ENCODE measurements around the gene PYGO1.
"Not testable (repeated sequence)": the region's sequence is repeated elsewhere in the genome, so short reads cannot be mapped to it uniquely, and the experiment has no call there.

The PYGO1 gene

DNA sequence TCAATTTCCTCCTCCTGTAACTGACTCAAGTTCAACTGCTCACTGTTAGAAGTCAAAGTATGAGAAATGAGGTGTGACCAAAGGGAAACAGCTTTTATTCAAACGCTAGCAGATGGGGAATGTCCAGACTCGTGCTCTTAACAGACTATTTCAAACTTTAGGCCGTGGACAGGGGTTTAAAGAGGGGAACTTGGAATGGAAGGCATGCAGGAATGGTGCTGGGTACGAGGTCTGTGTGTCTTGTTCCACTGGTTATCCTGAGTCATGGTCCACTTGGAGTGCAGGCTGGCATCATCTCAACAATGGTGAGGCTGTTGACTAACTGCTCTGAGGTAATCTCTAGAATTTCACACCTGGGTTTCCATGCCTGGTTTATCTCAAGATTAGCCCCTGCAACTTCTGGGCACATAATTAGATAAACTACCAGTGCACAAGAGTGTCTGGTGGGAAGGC is 57.3 kb downstream of the PYGO1 start:
- Mint-ChIP-seq H3K27ac (no peak overlapping the region), H3K27me3 (peaks cover 11% of the 10 kb centered on the region), H3K9me3 (no peaks in the 10 kb centered on the region), H3K4me1 (peaks cover 13% of the 10 kb centered on the region), H3K36me3 (no peaks in the 10 kb centered on the region), H3K4me3 (no peak overlapping the region)
- ATAC-seq: no peak

DNA sequence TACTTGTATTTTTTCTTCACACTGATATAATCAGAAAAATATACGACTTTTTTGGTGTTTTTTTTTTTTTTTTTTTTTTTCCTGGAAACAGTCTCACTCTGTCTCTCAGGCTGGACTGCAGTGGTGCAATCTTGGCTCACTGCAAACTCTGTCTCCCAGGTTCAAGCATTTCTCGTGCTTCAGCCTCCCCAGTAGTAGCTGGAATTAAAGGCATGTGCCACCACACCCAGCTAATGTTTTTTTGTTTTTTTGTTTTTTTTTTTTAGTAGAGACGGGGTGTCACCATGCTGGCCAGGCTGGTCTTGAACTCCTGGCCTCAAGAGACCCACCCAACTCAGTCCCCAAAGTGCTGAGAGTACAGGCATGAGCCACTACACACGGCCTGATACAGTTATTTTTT is 59.3 kb downstream of the PYGO1 start:
- Mint-ChIP-seq H3K9me3 (no peaks in the 10 kb centered on the region), H3K27ac (no peak overlapping the region), H3K36me3 (no peaks in the 10 kb centered on the region), H3K4me3 (no peak overlapping the region), H3K27me3 (peaks cover 28% of the 10 kb centered on the region), H3K4me1 (peaks cover 6% of the 10 kb centered on the region)
- ATAC-seq: no peak

DNA sequence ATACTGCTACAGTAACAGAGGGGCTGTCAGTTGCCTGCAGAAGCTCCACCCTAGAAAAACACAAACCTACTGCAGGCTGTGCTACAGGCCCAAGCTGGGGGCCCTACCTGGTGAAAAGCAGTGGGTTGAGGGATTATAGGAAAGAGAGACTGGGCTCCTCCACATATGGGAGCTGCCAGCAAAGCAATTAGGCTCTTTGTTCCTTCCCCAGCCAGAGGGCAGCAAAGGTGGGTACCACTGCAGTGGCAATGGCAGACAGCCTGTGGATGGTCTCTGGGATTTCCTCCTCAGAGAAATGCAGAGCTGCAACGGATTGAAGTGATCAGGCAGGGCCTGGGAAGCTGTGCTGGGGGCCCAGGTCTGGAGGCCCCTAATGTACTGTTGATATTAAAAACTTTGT is 61.0 kb downstream of the PYGO1 start:
- H3K36me3 Mint-ChIP-seq: no peaks in the 10 kb centered on the region
- no peak overlapping the region for H3K27ac Mint-ChIP-seq
- peaks cover 6% of the 10 kb centered on the region for H3K4me1 Mint-ChIP-seq
- ATAC-seq: no peak
- H3K9me3 Mint-ChIP-seq: no peaks in the 10 kb centered on the region
- peaks cover 44% of the 10 kb centered on the region for H3K27me3 Mint-ChIP-seq
- H3K4me3 Mint-ChIP-seq: no peak overlapping the region

DNA sequence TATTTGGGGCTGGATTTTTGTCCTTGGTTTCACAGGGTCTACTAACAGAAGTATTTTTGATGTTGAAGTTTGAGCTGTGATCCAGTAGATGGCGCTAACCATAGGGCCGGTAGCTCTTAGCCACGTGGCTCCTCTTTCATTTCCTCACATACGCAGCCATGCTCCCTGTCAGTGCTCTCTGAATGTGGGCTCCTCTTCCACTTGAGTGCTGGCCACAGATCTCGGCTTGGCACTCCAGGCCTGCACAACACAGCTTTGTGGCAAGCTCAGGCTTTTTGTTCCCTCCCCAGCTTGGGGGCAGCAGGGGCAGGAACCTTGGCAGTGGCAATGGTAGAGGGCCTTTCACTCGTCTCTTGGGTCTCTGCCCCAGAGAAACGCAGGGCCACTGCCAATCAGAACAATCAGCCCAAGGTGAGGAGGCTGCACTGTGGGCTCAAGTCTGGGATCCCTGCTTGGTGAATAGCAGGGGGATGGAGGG is 61.5 kb downstream of the PYGO1 start:
- Mint-ChIP-seq H3K36me3 (no peaks in the 10 kb centered on the region), H3K9me3 (no peaks in the 10 kb centered on the region), H3K27ac (no peak overlapping the region)

DNA sequence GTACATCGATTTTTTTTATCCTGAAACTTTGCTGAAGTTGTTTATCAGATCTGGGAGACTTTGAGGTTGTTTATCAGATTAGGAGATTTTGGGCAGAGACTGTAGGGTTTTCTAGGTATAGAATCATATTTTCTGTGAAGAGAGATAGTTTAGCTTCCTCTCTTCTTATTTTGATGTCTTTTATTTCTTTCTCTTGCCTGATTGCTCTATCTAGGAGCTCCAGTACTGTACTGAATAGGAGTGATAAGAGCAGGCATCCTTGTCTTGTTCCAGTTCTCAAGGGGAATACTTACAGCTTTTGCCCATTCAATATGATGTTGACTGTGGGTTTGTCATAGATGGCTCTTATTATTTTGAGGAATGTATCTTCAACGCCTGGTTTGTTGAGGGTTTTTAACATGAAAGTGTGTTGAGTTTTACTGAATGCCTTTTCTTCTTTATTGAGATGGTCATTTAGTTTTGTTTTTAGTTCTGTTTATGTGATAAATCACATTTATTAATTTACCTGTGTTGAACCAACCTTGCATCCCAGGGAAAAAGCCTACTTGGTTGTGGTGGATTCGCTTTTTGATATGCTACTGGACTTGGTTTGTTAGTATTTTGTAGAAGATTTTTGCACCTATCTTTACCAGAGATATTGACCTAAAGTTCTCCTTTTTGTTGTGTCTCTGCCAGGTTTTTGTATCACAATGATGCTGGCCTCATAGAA is 65.2 kb downstream of the PYGO1 start:
- no peak overlapping the region for H3K27ac Mint-ChIP-seq
- no peaks in the 10 kb centered on the region for H3K9me3 Mint-ChIP-seq
- no peak overlapping the region for H3K4me3 Mint-ChIP-seq
- H3K36me3 Mint-ChIP-seq: no peaks in the 10 kb centered on the region
- H3K4me1 Mint-ChIP-seq: peaks cover 6% of the 10 kb centered on the region
- peaks cover 50% of the 10 kb centered on the region for H3K27me3 Mint-ChIP-seq
- no peak for ATAC-seq

More for the DNA sequence above, 61.5 kb downstream of the PYGO1 start:
- Mint-ChIP-seq H3K27me3 (peaks cover 44% of the 10 kb centered on the region), H3K4me3 (no peak overlapping the region), H3K4me1 (peaks cover 6% of the 10 kb centered on the region)
- no peak for ATAC-seq

DNA sequence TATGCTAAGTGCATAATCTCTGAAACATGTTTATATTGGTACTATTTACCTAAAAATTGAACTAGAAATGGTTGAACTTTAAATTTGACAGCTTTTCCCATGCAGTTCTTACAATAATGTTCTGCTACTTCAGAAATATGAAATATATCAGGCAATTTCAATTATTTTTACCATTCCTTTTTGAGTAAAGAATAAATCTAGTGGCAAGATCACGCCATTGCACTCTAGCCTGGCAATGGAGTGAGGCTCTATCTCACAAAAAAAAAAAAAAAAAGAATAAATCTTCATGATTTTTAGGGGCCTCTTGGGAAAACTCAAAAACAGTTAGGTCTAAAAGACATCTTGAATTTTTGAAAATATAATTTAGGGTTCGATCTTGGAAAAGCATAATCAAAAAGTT is 69.5 kb downstream of the PYGO1 start:
- Mint-ChIP-seq H3K27me3 (peaks cover 24% of the 10 kb centered on the region), H3K27ac (no peak overlapping the region), H3K9me3 (no peaks in the 10 kb centered on the region), H3K4me1 (no peaks in the 10 kb centered on the region), H3K36me3 (no peaks in the 10 kb centered on the region), H3K4me3 (no peak overlapping the region)
- ATAC-seq: no peak

DNA sequence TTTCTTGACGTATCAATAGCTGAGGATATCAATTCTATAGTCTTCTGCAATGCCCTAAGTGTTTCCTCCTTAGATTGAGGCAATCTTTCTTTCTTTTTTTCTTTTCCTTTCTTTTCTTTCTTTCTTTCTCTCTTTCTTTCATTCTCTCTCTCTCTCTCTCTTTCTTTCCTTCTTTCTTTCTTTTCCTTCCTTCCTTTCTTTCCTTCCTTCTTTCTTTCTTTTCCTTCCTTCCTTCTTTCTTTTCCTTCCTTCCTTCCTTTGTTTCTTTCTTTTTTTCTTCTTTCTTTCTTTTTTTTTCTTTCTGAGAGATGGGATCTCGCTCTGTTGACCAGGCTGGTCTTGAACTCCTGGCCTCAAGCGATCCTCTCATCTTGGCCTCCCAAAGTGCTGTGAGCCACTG is 70.1 kb downstream of the PYGO1 start:
- no peaks in the 10 kb centered on the region for H3K36me3 Mint-ChIP-seq
- no peak overlapping the region for H3K27ac Mint-ChIP-seq
- no peaks in the 10 kb centered on the region for H3K9me3 Mint-ChIP-seq
- no peaks in the 10 kb centered on the region for H3K4me1 Mint-ChIP-seq
- no peak overlapping the region for H3K4me3 Mint-ChIP-seq
- peaks cover 17% of the 10 kb centered on the region for H3K27me3 Mint-ChIP-seq
- no peak for ATAC-seq

DNA sequence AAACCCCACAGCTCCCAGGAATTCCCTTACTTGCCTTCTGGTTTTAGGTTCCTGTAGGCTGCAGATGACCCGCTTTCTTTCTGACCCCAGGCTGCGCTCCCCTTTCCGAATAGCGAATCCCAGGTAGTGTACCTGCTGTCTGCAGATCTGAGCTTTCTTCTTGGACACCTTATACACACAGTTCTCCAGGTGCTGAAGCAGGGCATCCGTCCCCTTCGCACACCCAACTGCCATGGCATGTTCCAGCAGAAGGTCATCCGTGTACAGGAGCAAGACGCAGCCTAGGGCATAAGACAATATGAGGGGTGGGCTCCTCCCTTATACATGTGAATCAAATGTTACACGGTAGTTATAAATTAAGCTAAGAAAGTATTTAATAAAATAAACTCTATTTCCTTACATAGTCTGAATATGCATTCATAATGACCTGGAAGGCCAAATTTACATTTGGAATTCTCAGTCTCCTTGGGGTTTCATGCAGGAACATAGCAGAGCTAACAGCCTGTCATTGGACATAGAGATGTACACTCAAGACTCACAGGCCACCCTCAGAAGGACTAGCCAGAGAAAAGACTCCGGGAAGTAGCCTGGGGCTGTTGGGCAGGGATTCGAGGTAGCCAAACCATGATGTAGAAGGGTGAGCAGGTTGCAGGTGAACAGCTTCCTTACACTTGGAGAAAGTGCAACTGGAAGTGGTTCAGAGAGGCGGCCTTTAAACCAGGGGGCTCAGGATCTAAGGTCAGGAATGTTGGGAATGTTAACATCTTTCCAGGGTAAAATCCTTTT is 72.0 kb downstream of the PYGO1 start:
- no peaks in the 10 kb centered on the region for H3K36me3 Mint-ChIP-seq
- no peak for ATAC-seq
- H3K4me1 Mint-ChIP-seq: no peaks in the 10 kb centered on the region
- H3K27ac Mint-ChIP-seq: no peak overlapping the region
- H3K9me3 Mint-ChIP-seq: no peaks in the 10 kb centered on the region
- no peak overlapping the region for H3K4me3 Mint-ChIP-seq
- peaks cover 10% of the 10 kb centered on the region for H3K27me3 Mint-ChIP-seq

DNA sequence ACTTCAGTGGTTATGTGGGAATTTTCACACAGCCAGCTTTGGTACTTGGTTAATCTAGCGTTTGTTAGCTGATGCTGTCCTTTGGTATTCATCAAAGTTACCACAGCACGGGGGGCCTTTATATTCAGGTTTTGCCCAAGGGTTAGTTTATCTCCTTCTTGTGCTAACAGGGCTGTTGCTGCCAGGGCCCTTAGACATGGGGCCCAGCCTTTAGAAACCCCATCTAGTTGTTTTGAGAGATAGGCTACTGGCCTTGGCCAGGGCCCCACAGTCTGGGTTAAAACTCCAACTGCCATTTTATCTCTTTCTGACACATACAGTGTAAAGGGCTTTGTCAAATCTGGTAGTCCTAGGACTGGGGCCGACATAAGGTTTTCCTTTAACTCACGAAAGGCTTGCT is 72.7 kb downstream of the PYGO1 start:
- no peaks in the 10 kb centered on the region for H3K4me1 Mint-ChIP-seq
- no peak for ATAC-seq
- no peak overlapping the region for H3K27ac Mint-ChIP-seq
- no peak overlapping the region for H3K4me3 Mint-ChIP-seq
- H3K36me3 Mint-ChIP-seq: no peaks in the 10 kb centered on the region
- H3K9me3 Mint-ChIP-seq: no peaks in the 10 kb centered on the region
- H3K27me3 Mint-ChIP-seq: peaks cover 10% of the 10 kb centered on the region

DNA sequence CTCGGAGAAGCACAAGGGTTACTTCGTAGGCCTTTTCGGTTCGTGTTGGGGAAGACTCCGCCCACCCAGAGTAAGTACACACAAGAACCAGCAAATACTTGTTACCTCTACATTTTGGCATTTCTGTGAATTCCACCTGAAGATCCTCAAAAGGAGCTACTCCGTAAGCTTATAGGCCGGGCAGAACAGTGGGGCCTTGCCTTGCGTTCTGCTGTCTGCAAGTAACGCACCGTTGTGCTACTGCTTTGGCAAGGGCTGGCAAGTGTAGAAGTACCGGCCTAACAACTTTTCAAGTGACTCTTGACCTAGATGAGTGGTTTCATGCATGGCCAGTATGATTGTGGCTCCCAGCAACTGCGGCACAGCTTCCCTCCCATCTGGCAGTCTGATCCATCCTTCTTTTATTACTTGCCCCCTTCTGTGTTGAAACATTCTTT is 73.7 kb downstream of the PYGO1 start:
- no peaks in the 10 kb centered on the region for H3K36me3 Mint-ChIP-seq
- no peaks in the 10 kb centered on the region for H3K4me1 Mint-ChIP-seq
- no peak overlapping the region for H3K4me3 Mint-ChIP-seq
- no peak for ATAC-seq
- H3K9me3 Mint-ChIP-seq: no peaks in the 10 kb centered on the region
- peaks cover 10% of the 10 kb centered on the region for H3K27me3 Mint-ChIP-seq
- H3K27ac Mint-ChIP-seq: no peak overlapping the region

DNA sequence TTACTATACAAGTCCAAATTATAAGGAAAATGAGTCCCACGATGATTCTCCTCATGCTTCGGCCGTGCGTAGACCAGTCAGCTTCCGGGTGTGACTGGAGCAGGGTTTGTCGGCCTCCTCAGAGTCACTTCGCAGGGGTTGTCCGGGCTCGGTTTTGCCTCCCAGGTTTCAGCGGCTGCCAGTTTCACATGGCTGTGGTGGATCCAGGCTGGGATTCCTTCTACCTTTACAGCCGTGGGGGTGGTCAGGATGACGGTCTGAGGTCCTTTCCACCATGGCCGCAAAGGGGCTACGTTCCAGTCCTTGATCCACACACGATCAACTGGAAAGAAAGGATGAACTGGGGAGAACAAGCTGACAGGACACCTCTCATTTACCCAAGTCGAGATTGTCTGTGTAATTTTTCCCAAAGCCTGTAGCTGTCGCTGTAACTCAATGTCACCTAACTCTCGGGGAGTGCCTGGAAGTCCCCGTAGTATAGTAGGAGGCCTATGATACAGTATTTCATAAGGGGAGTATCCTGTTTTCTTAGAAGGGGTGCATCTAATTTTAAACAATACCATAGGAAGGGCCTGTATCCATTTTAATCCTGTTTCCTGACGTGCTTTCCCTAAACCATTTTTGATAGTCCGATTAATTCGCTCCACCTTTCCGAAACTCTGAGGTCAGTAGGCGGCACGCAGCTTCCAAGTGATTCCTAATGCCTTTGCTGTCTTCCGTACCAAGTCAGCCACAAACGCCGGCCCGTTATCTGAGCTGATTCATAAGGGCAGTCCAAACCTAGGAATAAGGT is 74.3 kb downstream of the PYGO1 start:
- not testable (repeated sequence) for ATAC-seq, H3K4me3 Mint-ChIP-seq, H3K36me3 Mint-ChIP-seq, H3K27ac Mint-ChIP-seq, H3K27me3 Mint-ChIP-seq, H3K4me1 Mint-ChIP-seq, H3K9me3 Mint-ChIP-seq

DNA sequence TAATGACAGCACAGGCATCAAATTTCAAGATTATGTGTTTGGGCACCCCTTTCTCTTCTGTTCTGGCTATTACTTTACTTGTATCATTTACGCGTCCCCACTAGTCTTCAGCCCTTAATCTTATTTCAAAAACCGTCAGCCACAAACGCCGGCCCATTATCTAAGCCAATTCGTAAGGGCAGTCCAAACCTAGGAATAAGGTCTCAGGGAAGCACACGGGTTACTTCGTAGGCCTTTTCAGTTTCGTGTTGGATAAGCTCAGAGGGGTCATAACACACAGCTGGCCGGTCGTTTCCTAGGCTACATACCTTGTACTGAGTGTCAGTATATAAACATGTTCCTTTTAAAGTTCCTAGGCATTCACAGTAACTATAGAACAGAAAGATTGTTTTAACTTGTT is 75.0 kb downstream of the PYGO1 start:
- Mint-ChIP-seq H3K4me1 (no peaks in the 10 kb centered on the region), H3K4me3 (no peak overlapping the region), H3K27me3 (peaks cover 6% of the 10 kb centered on the region), H3K9me3 (no peaks in the 10 kb centered on the region), H3K36me3 (no peaks in the 10 kb centered on the region), H3K27ac (no peak overlapping the region)
- ATAC-seq: no peak

DNA sequence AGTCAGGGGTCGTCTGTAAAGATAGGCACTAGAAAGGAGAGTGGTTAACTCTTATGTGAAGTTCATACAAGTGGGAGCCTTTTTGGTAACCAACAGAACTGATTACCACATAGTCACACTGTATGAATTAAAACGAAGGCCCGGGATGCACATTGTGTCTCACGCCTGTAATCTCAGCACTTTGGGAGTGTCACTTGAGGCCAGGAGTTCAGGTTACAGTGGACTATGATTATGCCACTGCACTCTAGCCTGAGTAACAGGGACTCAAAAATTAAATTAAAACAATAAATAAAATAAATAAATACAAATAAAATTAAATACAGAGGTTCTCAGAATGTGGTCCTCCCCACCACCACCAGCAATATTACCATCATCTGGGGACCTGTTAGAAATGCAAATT is 80.6 kb downstream of the PYGO1 start:
- Mint-ChIP-seq H3K9me3 (no peaks in the 10 kb centered on the region), H3K27me3 (peaks cover 16% of the 10 kb centered on the region), H3K4me3 (no peak overlapping the region), H3K27ac (no peak overlapping the region), H3K4me1 (no peaks in the 10 kb centered on the region), H3K36me3 (no peaks in the 10 kb centered on the region)
- ATAC-seq: no peak

DNA sequence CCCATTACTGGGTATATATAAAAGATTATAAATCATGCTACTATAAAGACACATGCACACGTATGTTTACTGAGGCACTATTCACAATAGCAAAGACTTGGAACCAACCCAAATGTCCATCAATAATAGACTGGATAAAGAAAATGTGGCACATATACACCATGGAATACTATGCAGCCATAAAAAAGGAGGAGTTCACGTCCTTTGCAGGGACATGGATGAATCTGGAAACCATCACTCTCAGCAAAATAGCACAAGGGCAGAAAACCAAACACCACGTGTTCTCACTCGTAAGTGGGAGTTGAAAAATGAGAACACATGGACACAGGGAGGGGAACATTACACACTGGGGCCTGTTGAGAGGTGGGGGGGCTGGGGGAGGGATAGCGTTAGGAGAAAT is 82.7 kb downstream of the PYGO1 start:
- H3K4me3 Mint-ChIP-seq, H3K4me1 Mint-ChIP-seq, H3K36me3 Mint-ChIP-seq, H3K27ac Mint-ChIP-seq, ATAC-seq, H3K9me3 Mint-ChIP-seq: not testable (repeated sequence)
- H3K27me3 Mint-ChIP-seq: peaks cover 26% of the 10 kb centered on the region

DNA sequence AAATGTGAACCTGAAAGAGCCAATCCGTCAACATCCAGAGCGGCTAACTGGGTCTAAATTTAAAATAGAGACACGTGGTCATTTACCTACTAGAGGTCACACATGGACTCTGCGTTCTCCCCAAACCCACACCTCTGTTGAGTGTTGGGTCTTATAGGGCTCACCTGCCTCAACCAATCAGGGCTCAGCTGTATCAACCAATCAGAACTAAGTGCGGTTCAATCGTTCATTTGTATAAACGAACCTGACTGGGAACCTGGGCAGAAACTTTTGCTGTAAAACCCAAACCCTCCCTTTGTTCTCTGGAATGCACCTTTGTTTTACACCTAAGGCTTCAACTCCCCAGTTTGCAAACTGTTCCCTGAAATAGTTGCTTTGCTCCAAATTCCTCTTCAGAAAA is 89.0 kb downstream of the PYGO1 start:
- Mint-ChIP-seq H3K4me1 (peaks cover 13% of the 10 kb centered on the region), H3K4me3 (no peak overlapping the region), H3K9me3 (no peaks in the 10 kb centered on the region), H3K36me3 (no peaks in the 10 kb centered on the region), H3K27ac (peak overlapping the region; percentile 84), H3K27me3 (peaks cover 26% of the 10 kb centered on the region)
- ATAC-seq: no peak
